ENCODE measurements around the gene CCDC88B. TPM values are rescaled to one million over a fixed set of nuclear protein-coding genes. Genes with fewer than 3 reads are reported as not detected.

The CCDC88B gene
- total RNA-seq, 1 experiment from 2014 or later, result 3.6 TPM

DNA sequence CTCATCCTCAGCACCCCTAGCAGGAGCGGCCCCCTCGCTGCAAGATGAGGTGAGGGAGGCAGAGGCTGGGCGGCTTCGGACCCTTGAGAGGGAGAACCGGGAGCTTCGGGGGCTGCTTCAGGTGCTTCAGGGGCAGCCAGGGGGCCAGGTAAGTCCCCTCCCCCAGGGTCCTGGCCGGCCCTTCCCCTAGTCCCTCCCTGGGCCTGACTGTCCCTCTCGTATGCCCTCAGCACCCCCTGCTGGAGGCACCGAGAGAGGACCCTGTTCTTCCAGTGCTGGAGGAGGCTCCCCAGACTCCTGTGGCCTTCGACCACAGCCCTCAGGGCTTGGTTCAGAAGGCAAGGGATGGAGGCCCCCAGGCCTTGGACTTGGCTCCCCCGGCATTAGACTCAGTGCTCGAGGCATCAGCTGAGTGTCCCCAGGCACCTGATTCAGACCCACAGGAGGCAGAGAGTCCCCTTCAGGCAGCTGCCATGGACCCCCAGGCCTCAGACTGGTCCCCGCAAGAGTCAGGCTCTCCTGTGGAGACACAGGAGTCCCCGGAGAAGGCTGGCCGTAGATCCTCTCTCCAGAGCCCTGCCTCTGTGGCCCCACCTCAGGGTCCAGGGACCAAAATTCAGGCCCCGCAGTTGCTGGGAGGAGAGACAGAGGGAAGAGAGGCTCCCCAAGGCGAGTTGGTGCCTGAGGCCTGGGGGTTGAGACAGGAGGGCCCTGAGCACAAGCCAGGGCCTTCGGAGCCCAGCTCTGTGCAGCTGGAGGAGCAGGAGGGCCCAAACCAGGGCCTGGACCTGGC lies 4.0 kb downstream of the CCDC88B start:
- Mint-ChIP-seq H3K4me1 (ENCODE audit: low read depth, unreplicated experiment) (peaks cover 6% of the 10 kb centered on the region), H3K4me3 (ENCODE audit: unreplicated experiment) (no peak overlapping the region), H3K27ac (ENCODE audit: unreplicated experiment) (peak overlapping the region; percentile 13), H3K9me3 (ENCODE audit: unreplicated experiment) (no peaks in the 10 kb centered on the region), H3K36me3 (ENCODE audit: insufficient read depth, unreplicated experiment) (no peaks in the 10 kb centered on the region), H3K27me3 (ENCODE audit: insufficient read depth, unreplicated experiment) (no peaks in the 10 kb centered on the region)
- ChIA-PET CTCF (interaction anchor here (0.8 to 4.1 kb wide), 3 partner anchors 11 to 43 kb away, joined by 3 to 16 read pairs (median 15); partner anchors contain the start of genes PRDX5 and TRMT112), POLR2A (no interaction called here)
- Histone ChIP-seq H3K27me3 (replicated peaks; ENCODE audit: control insufficient read depth, insufficient read depth, low read length) (no peaks in the 10 kb centered on the region), H3K36me3 (ENCODE audit: control insufficient read depth, insufficient read depth, low read length) (no peaks in the 10 kb centered on the region), H3K4me1 (no peaks in the 10 kb centered on the region), H3K4me3 (ENCODE audit: low read depth, low read length) (no peak overlapping the region), H3K9me3 (no peaks in the 10 kb centered on the region)
- BruUV-seq (replicated peaks), result no TSS peak
- intact Hi-C loops (cut with micrococcal nuclease; ENCODE audit: unreplicated experiment), result no loop called here
- peak in 1 of 2 experiments; percentile 68 for DNase-seq
- TF ChIP-seq, protein P1, sequence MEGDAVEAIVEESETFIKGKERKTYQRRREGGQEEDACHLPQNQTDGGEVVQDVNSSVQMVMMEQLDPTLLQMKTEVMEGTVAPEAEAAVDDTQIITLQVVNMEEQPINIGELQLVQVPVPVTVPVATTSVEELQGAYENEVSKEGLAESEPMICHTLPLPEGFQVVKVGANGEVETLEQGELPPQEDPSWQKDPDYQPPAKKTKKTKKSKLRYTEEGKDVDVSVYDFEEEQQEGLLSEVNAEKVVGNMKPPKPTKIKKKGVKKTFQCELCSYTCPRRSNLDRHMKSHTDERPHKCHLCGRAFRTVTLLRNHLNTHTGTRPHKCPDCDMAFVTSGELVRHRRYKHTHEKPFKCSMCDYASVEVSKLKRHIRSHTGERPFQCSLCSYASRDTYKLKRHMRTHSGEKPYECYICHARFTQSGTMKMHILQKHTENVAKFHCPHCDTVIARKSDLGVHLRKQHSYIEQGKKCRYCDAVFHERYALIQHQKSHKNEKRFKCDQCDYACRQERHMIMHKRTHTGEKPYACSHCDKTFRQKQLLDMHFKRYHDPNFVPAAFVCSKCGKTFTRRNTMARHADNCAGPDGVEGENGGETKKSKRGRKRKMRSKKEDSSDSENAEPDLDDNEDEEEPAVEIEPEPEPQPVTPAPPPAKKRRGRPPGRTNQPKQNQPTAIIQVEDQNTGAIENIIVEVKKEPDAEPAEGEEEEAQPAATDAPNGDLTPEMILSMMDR (IDR thresholded peaks at IDR 0.05; ENCODE audit: insufficient read depth in 1 of 2, low read depth in 1 of 2, low read length in 1 of 2, severe bottlenecking in 1 of 2, unreplicated experiment in 1 of 2), result peak; percentile 43 to 57

DNA sequence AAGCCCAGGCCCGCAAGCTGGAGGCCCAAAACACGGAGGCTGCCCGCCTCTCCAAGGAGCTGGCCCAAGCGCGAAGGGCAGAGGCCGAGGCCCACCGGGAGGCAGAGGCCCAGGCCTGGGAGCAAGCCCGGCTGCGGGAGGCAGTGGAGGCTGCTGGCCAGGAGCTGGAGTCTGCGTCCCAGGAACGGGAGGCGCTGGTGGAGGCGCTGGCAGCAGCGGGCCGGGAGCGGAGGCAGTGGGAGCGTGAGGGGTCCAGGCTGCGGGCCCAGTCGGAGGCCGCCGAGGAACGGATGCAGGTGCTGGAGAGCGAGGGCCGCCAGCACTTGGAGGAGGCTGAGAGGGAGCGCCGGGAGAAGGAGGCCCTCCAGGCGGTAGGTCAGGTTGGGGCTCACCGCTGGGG lies 4.8 kb downstream of the CCDC88B start:
- H3K4me3 Mint-ChIP-seq (ENCODE audit: unreplicated experiment), result no peak overlapping the region
- POLR2A ChIA-PET, result no interaction called here
- Histone ChIP-seq H3K36me3 (ENCODE audit: control insufficient read depth, insufficient read depth, low read length) (no peaks in the 10 kb centered on the region), H3K4me1 (no peaks in the 10 kb centered on the region), H3K27me3 (replicated peaks; ENCODE audit: control insufficient read depth, insufficient read depth, low read length) (no peaks in the 10 kb centered on the region), H3K9me3 (no peaks in the 10 kb centered on the region), H3K4me3 (ENCODE audit: low read depth, low read length) (no peak overlapping the region)
- intact Hi-C loops (cut with micrococcal nuclease; ENCODE audit: unreplicated experiment), result no loop called here
- peaks cover 6% of the 10 kb centered on the region for H3K4me1 Mint-ChIP-seq (ENCODE audit: low read depth, unreplicated experiment)
- H3K36me3 Mint-ChIP-seq (ENCODE audit: insufficient read depth, unreplicated experiment), result no peaks in the 10 kb centered on the region
- no peaks in the 10 kb centered on the region for H3K27me3 Mint-ChIP-seq (ENCODE audit: insufficient read depth, unreplicated experiment)
- BruUV-seq (replicated peaks), result no TSS peak
- DNase-seq, result no peak
- H3K27ac Mint-ChIP-seq (ENCODE audit: unreplicated experiment), result peak overlapping the region; percentile 13
- CTCF ChIA-PET, result interaction anchor here (1.8 to 4.1 kb wide), 2 partner anchors 10 to 27 kb away, joined by 15 to 16 read pairs; partner anchors contain the start of genes PRDX5 and TRMT112
- no peaks in the 10 kb centered on the region for H3K9me3 Mint-ChIP-seq (ENCODE audit: unreplicated experiment)
- TF ChIP-seq, protein P1 (IDR thresholded peaks at IDR 0.05; ENCODE audit: insufficient read depth in 1 of 2, low read depth in 1 of 2, low read length in 1 of 2, severe bottlenecking in 1 of 2, unreplicated experiment in 1 of 2), result no peak

DNA sequence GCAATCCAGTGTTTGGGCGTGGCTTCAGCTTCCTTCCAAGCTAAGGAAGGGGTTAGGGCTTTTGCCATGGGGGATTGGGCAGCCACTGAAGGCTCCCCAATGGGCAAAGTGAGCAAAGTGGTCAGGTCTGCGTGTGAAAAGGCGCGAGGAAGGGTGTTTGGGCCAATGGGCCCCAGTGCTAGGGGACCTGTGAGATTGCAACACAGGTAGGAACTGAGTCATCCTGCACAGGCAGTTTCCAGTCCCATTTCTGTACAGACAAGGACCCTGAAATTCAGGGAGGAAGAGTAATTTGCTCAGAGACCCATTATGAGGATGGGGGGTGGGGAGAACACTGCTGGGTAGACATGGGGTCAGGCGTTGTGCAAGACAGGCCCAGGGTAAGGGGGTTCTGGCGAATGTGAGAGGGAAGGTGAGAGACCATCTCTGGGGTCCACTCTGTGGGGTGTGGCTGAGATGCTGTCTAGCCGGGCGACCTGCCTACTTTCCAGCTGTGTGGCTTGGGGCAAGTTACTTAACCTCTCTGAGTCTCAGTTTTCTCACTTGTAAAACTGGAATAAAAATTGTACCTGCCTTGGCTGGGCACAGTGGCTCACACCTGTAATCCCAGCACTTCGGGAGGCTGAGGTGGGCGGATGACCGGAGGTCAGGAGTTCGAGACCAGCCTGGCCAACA lies 7.3 kb downstream of the CCDC88B start:
- intact Hi-C loops (cut with micrococcal nuclease; ENCODE audit: unreplicated experiment), result no loop called here
- BruUV-seq (replicated peaks), result no TSS peak
- H3K27ac Mint-ChIP-seq (ENCODE audit: unreplicated experiment), result no peak overlapping the region
- Histone ChIP-seq H3K36me3 (ENCODE audit: control insufficient read depth, insufficient read depth, low read length) (no peaks in the 10 kb centered on the region), H3K4me3 (ENCODE audit: low read depth, low read length) (no peak overlapping the region), H3K9me3 (no peaks in the 10 kb centered on the region), H3K4me1 (no peaks in the 10 kb centered on the region), H3K27me3 (replicated peaks; ENCODE audit: control insufficient read depth, insufficient read depth, low read length) (no peaks in the 10 kb centered on the region)
- POLR2A ChIA-PET, result interaction anchor here (0.7 kb wide), 1 partner anchor 36 kb away, joined by 7 read pairs; no protein-coding TSS in a partner anchor
- DNase-seq, result no peak
- CTCF ChIA-PET, result no interaction called here
- no peaks in the 10 kb centered on the region for H3K36me3 Mint-ChIP-seq (ENCODE audit: insufficient read depth, unreplicated experiment)
- TF ChIP-seq, protein P1 (IDR thresholded peaks at IDR 0.05; ENCODE audit: insufficient read depth in 1 of 2, low read depth in 1 of 2, low read length in 1 of 2, severe bottlenecking in 1 of 2, unreplicated experiment in 1 of 2), result no peak
- H3K27me3 Mint-ChIP-seq (ENCODE audit: insufficient read depth, unreplicated experiment), result no peaks in the 10 kb centered on the region
- H3K4me3 Mint-ChIP-seq (ENCODE audit: unreplicated experiment), result no peak overlapping the region
- H3K4me1 Mint-ChIP-seq (ENCODE audit: low read depth, unreplicated experiment), result peaks cover 6% of the 10 kb centered on the region
- no peaks in the 10 kb centered on the region for H3K9me3 Mint-ChIP-seq (ENCODE audit: unreplicated experiment)

Measured in Caco-2 (cell line).